H1 (cell line): ENCODE results near the gene TNN. TPM values are rescaled to one million over a fixed set of nuclear protein-coding genes. Genes with fewer than 3 reads are reported as not detected.

Experiments used
- JUN ChIP-seq: IDR thresholded peaks from 2 replicates; pipeline ENCODE4 v1.6.1; 2011; ENCODE audit warnings: low read depth, mild to moderate bottlenecking, improper control_type of control experiment, low read length
- SIX5 ChIP-seq: IDR thresholded peaks from 2 replicates; pipeline ENCODE4 v1.6.1; 2011; ENCODE audit warnings: mild to moderate bottlenecking, low read depth, low read length
- polyA plus RNA-seq, 7 experiments: library from polyadenylated mRNA; depleted of rRNA in 3 of 7; stranded (reverse) in 5 of 7; unstranded in 2 of 7; fragments of >200 nt in 5 of 7; fragments of 200-250 nt in 2 of 7; gene quantifications; 1 replicate in 5 of 7; 2 replicates in 1 of 7; 4 replicates in 1 of 7; pipeline versions ENCODE4 v1.2.1 to v1.2.3, GENCODE V29; 2011 to 2013; ENCODE audit warnings: missing spikeins in 2 of 7, mixed read lengths in 2 of 7
- total RNA-seq: library from RNA; stranded (reverse); fragmentation: NEBNext Ultra II Directional; extraction: Animal tissue kit (Norgen Biotek cat#: 25700); gene quantifications from 2 replicates; pipeline ENCODE4 v1.2.1, GENCODE V29; 2021
- TF ChIP-seq, protein P1 (sequence below): IDR thresholded peaks from 2 replicates; pipeline ENCODE4 v1.6.1; 2012; ENCODE audit warnings: inconsistent platforms
- TF ChIP-seq, protein P2 (sequence below), 3 experiments: IDR thresholded peaks; 1 replicate in 2 of 3; 2 replicates in 1 of 3; pipeline versions ENCODE4 v1.5.1 to v1.6.1; 2011; ENCODE audit warnings: low read length in 3 of 3, mild to moderate bottlenecking in 3 of 3, inconsistent platforms in 2 of 3, low read depth in 1 of 3, moderate library complexity in 1 of 3; ENCODE audit not compliant: insufficient read depth in 1 of 3; ENCODE audit errors: control extremely low read depth in 1 of 3

The TNN gene
- total and polyA plus RNA-seq, 2 of the 8 experiments (the other 6 are each of a cell fraction or from before 2014, with no cell fraction given), result 0.21 to 0.30 TPM

DNA sequence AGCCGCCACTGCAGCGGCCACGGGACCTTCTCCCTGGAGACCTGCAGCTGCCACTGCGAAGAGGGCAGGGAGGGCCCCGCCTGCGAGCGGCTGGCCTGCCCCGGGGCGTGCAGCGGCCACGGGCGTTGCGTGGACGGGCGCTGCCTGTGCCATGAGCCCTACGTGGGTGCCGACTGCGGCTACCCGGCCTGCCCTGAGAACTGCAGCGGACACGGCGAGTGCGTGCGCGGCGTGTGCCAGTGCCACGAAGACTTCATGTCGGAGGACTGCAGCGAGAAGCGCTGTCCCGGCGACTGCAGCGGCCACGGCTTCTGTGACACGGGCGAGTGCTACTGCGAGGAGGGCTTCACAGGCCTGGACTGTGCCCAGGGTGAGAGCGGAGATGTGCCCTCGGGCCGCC, 11.7 kb downstream of the TNN start (continued):
- TF ChIP-seq, protein P1, sequence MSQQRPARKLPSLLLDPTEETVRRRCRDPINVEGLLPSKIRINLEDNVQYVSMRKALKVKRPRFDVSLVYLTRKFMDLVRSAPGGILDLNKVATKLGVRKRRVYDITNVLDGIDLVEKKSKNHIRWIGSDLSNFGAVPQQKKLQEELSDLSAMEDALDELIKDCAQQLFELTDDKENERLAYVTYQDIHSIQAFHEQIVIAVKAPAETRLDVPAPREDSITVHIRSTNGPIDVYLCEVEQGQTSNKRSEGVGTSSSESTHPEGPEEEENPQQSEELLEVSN, result no peak
- TF ChIP-seq SIX5, result no peak
- TF ChIP-seq, protein P2, sequence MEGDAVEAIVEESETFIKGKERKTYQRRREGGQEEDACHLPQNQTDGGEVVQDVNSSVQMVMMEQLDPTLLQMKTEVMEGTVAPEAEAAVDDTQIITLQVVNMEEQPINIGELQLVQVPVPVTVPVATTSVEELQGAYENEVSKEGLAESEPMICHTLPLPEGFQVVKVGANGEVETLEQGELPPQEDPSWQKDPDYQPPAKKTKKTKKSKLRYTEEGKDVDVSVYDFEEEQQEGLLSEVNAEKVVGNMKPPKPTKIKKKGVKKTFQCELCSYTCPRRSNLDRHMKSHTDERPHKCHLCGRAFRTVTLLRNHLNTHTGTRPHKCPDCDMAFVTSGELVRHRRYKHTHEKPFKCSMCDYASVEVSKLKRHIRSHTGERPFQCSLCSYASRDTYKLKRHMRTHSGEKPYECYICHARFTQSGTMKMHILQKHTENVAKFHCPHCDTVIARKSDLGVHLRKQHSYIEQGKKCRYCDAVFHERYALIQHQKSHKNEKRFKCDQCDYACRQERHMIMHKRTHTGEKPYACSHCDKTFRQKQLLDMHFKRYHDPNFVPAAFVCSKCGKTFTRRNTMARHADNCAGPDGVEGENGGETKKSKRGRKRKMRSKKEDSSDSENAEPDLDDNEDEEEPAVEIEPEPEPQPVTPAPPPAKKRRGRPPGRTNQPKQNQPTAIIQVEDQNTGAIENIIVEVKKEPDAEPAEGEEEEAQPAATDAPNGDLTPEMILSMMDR (IDR thresholded peaks at IDR 0.05; ENCODE audit: control extremely low read depth in 1 of 3, insufficient read depth in 1 of 3, low read depth in 1 of 3, low read length in 3 of 3), result no peak
- TF ChIP-seq JUN, result no peak
- TF ChIP-seq, all 59 proteins: peak for 0
